ENCODE measurements around the gene LY6G6D.

The LY6G6D gene, protein sequence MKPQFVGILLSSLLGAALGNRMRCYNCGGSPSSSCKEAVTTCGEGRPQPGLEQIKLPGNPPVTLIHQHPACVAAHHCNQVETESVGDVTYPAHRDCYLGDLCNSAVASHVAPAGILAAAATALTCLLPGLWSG

DNA sequence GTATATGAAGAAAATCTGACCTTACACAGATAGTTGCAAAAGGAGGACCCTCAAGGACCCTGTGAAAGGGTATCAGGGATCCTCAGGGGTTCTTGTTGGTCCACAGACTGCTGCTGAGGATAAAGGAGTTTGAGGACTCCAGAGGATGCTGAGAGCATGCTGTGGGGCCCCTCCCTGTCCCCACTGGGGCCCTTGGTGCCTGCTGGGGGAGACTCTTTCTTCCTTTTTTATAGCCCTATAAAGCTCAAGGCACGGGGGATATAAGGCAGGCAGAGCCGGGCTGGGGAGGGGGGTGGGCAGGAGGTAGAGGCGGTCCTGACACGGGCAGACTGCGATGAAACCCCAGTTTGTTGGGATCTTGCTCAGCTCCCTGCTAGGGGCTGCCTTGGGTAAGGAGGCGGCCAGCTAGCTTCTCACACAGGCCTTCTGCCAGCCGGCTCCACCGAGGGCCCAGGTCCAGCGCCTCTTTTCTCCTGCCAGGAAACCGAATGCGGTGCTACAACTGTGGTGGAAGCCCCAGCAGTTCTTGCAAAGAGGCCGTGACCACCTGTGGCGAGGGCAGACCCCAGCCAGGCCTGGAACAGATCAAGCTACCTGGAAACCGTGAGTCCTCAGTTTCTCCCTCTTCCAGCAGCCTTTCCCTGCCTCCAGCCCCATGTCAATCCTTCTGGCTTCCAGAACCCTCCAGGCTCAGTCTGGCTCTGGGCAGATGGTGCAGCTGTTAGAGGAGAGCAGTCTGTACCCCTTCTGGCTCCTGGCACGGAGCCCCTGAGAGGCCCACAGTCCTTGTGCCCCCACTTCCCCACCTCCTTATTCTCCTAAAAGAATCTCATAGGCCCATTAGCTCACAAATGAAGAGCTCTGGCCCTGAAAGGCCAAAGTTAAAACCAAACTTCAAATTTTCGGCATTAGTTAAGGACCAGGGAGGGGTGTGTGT is at the start of gene LY6G6D:
TSS of gene LY6G6D (plus strand) at position 327 of the 937 bp plus-strand sequence. CDS start at position 335, 8 bp downstream.
- H3K4me3 Mint-ChIP-seq: no peak within 1 kb of the TSS
- no peak within 1 kb of the TSS for H3K27ac Mint-ChIP-seq
- H3K27me3 Mint-ChIP-seq: no peaks in the 10 kb centered on the region
- no peaks in the 10 kb centered on the region for H3K36me3 Mint-ChIP-seq
- H3K4me1 Mint-ChIP-seq: peaks cover 19% of the 10 kb centered on the region
- H3K9me3 Mint-ChIP-seq: no peaks in the 10 kb centered on the region

DNA sequence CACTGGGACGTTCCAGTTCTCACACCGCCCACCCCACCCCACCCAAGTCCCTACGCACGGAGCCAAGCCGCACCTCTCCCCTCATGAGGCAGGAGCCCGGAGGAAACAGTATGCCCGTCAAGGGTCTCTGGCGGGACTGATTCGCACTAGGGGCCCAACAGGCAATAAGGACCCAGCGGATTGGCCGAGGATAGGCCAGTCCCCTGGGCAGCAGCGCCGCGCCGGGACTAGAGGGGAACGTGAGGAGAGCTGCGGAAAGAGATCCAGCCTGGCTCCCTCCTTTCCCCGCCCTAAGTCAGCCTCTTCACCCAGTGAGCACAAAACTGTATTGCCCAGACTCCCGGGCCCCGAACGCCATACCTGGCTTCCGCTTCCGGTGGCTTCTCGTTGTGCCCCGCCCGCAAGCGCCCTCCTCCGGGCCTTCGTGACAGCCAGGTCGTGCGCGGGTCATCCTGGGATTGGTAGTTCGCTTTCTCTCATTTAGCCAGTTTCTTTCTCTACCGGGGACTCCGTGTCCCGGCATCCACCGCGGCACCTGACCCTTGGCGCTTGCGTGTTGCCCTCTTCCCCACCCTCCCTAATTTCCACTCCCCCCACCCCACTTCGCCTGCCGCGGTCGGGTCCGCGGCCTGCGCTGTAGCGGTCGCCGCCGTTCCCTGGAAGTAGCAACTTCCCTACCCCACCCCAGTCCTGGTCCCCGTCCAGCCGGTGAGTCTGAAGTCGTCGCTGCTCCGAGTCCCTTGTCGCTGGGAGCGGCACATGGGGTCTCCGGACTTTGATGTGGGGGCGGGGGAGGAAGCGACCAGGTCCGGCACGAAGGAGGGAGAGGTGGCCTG is 49.4 kb upstream of the LY6G6D start, which contains the start of gene CSNK2B:
TSS of gene CSNK2B (plus strand) at position 580 of the 836 bp plus-strand sequence. CDS start 752 bp downstream, outside the sequence.
- H3K9me3 Mint-ChIP-seq: no peaks in the 10 kb centered on the region
- peak within 1 kb of the TSS; percentile 99 for H3K27ac Mint-ChIP-seq
- H3K4me3 Mint-ChIP-seq: peak within 1 kb of the TSS; percentile 99
- H3K27me3 Mint-ChIP-seq: no peaks in the 10 kb centered on the region
- H3K36me3 Mint-ChIP-seq: peaks cover 26% of the 10 kb centered on the region
- H3K4me1 Mint-ChIP-seq: peaks cover 65% of the 10 kb centered on the region

DNA sequence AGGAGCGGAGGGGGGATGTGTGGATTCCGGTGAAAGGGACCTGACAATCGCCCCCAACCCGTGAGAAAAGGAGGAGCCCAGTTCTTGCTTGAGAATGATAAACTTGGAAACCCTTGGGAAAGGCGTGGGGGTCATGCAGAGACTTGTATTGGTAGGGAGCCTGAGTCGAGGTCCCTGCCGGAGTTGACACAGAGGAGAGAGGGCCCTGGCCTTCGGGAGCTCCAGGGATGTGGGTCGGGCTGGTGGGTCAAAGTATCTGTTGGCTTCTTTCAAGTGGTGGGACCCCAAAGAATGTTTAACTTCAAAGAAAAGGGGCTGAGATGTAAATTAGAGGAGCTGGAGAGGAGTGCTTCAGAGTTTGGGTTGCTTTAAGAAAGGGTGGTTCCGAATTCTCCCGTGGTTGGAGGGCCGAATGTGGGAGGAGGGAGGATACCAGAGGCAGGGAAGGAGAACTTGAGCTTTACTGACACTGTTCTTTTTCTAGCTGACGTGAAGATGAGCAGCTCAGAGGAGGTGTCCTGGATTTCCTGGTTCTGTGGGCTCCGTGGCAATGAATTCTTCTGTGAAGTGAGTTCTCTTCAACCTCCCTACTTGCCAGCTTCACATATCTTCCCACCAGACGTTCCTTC is 48.7 kb upstream of the LY6G6D start:
- peak overlapping the region; percentile 99 for H3K4me3 Mint-ChIP-seq
- peak overlapping the region; percentile 99 for H3K27ac Mint-ChIP-seq
- no peaks in the 10 kb centered on the region for H3K27me3 Mint-ChIP-seq
- H3K9me3 Mint-ChIP-seq: no peaks in the 10 kb centered on the region
- H3K4me1 Mint-ChIP-seq: peaks cover 59% of the 10 kb centered on the region
- H3K36me3 Mint-ChIP-seq: peaks cover 26% of the 10 kb centered on the region

DNA sequence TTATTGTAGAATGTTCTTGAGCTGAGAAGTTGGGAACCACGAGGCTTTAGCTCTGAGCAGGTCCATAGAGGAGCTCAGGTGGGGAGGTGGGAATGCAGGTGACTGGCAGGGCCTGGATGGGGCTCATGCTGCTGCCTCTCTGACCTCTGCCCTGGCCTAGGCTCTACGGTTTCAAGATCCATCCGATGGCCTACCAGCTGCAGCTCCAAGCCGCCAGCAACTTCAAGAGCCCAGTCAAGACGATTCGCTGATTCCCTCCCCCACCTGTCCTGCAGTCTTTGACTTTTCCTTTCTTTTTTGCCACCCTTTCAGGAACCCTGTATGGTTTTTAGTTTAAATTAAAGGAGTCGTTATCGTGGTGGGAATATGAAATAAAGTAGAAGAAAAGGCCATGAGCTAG is 45.5 kb upstream of the LY6G6D start, which contains the start of gene LY6G5B:
TSS of gene LY6G5B (plus strand) at position 301 of the 400 bp plus-strand sequence. CDS start 975 bp downstream, outside the sequence.
- peaks cover 35% of the 10 kb centered on the region for H3K4me1 Mint-ChIP-seq
- no peaks in the 10 kb centered on the region for H3K9me3 Mint-ChIP-seq
- no peak within 1 kb of the TSS for H3K4me3 Mint-ChIP-seq
- H3K36me3 Mint-ChIP-seq: peaks cover 20% of the 10 kb centered on the region
- H3K27me3 Mint-ChIP-seq: no peaks in the 10 kb centered on the region
- no peak within 1 kb of the TSS for H3K27ac Mint-ChIP-seq

DNA sequence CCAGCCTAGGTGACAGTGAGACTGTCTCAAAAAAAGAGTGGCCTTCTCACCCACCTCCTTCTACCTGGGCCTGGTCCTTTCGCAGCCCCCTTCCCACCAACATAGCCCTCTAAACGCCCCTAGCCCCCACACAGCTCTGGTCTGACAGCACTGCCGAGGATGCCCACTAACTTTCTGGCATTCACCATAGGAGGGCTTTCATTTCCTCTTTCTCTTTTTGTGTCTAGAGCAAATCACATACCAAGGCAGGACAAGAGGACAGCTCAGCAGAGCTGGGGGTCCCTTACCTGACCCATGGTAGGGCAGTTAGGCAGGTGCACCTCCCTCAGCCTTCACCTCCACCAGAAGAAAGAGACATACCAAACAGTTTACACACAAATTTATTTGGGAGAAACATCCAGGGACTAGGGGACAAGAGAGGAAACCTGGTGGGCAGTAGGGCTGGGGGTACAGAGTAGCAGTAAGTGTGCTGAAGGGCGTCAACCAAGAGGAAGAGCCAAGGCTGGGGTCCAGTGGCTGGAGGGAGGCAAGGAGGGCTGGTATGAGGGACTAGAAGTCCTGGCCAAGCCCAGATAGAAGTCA is 38.7 kb upstream of the LY6G6D start:
- Mint-ChIP-seq H3K27me3 (no peaks in the 10 kb centered on the region), H3K36me3 (peaks cover 5% of the 10 kb centered on the region)

DNA sequence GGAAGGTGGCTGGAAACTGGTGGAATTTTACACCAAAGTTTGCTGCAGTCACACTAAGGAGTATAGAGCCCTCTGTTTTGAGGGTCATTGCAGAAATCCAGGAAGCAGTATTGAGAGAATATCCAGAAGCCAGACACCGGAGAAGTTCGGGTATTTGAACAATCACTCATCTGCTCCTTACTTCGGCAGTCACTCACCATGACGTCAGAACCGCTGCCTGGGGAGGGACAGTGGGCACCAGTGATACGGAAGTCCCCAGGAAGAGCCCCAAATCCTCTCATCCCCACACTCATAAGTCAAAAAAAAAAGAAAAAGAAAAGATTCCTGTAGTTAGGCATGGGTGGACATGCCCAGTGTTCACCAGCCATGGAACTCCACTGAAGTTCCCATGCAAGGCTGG is 38.2 kb upstream of the LY6G6D start:
- H3K9me3 Mint-ChIP-seq: no peaks in the 10 kb centered on the region
- peaks cover 23% of the 10 kb centered on the region for H3K4me1 Mint-ChIP-seq
- no peak overlapping the region for H3K27ac Mint-ChIP-seq
- no peak overlapping the region for H3K4me3 Mint-ChIP-seq
- peaks cover 5% of the 10 kb centered on the region for H3K36me3 Mint-ChIP-seq
- no peaks in the 10 kb centered on the region for H3K27me3 Mint-ChIP-seq

More for the DNA sequence above, 38.7 kb upstream of the LY6G6D start:
- no peak overlapping the region for H3K27ac Mint-ChIP-seq
- H3K4me3 Mint-ChIP-seq: no peak overlapping the region
- peaks cover 18% of the 10 kb centered on the region for H3K4me1 Mint-ChIP-seq
- no peaks in the 10 kb centered on the region for H3K9me3 Mint-ChIP-seq

DNA sequence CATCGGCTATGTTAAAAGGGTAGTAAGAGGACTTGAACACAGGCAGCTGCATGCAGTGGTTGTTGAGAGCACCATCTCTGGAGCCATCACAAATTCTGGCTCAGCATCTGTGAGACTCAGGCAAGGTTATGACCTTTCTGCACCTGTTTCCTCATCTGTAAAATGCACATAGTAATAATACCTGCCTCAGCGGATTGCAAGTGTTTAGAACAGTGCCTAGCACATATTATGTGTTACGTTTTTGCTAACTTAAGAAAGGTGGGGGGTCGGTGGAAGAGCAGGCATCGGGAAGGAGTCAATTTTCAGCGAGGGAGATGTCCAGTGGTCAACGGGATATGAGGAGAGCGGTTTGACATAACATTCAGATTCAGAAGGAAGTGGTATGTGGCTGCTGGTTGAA is 37.2 kb upstream of the LY6G6D start:
- Mint-ChIP-seq H3K27ac (no peak overlapping the region), H3K27me3 (no peaks in the 10 kb centered on the region)

DNA sequence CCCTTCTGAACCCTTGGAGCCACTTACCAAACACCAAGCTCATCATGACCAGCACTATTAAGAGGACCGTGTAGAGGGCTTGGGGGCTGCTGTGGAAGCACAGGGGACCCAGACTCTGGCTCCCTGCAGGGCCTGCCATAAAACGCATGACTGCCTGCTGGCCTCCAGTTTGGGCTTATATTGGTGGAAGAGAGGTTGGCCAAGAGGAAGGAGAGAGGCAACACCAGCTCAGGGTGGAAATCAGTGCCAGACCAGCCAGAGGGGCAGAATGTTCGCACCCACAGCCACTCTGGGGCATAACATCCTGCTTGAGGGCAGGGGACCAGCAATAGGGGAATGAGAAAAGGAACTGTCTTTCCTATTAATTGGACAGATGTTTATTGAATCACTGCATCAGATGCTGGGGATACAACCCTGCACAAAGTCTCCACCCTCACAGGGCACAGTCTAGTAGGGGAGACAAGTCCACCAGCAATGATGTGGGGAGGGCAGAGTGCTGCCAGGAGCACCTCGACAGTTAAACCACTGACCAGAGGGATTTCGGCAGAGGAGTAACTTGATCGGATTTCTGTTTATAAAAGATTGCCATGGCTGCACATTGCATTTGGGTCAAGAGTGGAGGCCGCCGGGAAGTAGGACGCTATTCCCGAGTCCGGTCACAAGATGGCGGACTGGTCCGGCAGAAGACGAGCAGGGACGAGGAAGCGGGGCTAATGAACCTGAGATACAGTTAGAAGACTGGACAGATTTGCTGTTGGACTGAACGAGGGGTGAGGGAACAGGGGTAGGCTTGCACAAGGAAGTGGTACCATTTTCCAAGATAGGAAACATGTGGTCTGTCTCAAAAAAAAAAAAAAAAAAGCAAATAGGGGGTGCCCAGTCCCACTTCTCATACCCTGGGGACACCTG is 34.7 kb upstream of the LY6G6D start, which contains the start of gene LY6G5C:
TSS of gene LY6G5C (minus strand) at position 842 of the 909 bp plus-strand sequence. CDS start at position 148, 694 bp downstream.
- no peaks in the 10 kb centered on the region for H3K27me3 Mint-ChIP-seq
- H3K4me1 Mint-ChIP-seq: peaks cover 24% of the 10 kb centered on the region
- H3K27ac Mint-ChIP-seq: peak within 1 kb of the TSS; percentile 71
- H3K36me3 Mint-ChIP-seq: no peaks in the 10 kb centered on the region
- H3K4me3 Mint-ChIP-seq: peak within 1 kb of the TSS; percentile 89
- H3K9me3 Mint-ChIP-seq: no peaks in the 10 kb centered on the region

More for the DNA sequence above, 37.2 kb upstream of the LY6G6D start:
- Mint-ChIP-seq H3K4me3 (no peak overlapping the region), H3K9me3 (no peaks in the 10 kb centered on the region), H3K4me1 (peaks cover 24% of the 10 kb centered on the region), H3K36me3 (no peaks in the 10 kb centered on the region)

DNA sequence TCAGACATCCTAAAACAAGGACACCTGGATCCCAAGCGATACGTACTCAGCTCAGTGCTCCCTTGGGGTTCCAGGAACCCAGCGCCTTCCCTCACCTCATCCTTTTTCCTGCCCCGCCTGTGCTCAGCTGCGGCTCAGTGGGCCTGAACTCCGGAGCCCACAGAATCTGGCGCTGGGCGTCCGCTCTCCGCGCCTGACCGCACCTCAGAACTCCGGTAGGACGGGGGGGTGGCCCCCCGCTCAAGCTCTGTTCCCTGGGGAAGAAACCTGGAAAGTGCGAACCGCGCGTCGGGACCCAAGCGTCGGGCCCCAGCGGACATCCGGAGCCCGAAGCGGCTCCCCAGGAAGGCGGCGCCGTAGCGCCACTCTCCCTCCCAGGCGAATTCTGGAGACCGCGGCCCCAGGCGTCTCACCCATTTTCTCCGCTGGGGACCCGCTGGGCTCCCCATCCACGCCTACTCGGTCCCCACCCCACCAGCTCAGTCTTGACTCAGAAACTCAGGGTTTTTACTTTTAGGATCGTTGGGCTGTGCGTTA is 33.9 kb upstream of the LY6G6D start:
- peaks cover 24% of the 10 kb centered on the region for H3K4me1 Mint-ChIP-seq
- H3K36me3 Mint-ChIP-seq: no peaks in the 10 kb centered on the region
- H3K9me3 Mint-ChIP-seq: no peaks in the 10 kb centered on the region
- peak overlapping the region; percentile 89 for H3K4me3 Mint-ChIP-seq
- no peak overlapping the region for H3K27ac Mint-ChIP-seq
- H3K27me3 Mint-ChIP-seq: no peaks in the 10 kb centered on the region

DNA sequence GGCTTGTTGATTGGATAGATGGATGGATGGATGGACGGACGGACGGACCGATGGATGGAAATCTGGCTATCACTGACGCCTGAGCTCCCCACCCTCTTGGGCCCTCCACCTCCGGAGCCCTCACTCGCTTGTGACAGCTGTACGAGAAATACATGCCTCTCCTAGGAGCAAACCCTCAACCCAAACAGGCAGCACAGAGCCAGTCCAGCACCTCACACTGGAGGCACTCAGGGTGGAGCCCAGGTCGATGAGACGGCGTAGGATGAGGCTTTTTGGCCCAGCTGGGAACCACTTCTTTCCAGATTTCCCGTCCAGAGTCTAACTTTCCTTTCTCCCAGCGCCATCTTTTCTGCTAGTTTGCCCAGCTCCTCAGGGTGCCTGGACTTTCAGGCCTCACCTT is 31.6 kb upstream of the LY6G6D start:
- Mint-ChIP-seq H3K4me3 (no peak overlapping the region), H3K27me3 (no peaks in the 10 kb centered on the region), H3K4me1 (peaks cover 20% of the 10 kb centered on the region), H3K27ac (no peak overlapping the region), H3K36me3 (peaks cover 2% of the 10 kb centered on the region), H3K9me3 (no peaks in the 10 kb centered on the region)

DNA sequence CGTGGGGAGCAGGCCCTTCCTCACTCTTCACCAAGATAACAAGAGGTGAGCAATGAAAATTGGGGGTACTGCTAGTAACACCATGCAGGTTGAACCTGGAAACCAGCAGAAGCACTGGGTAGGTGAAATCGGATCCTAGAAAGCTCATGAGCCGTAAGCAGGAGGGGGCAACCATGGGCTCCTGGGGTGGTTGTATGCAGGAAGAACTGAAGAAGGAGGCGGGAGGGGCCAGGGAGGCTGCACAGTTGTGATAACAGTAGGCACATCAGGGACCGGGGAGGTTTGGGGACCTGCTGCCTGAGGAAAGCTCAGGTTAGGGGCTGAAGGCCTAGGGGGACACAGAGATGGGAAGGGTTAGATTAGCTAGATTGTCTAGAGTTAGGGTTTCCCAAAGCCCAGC is 28.7 kb upstream of the LY6G6D start:
- Mint-ChIP-seq H3K27me3 (no peaks in the 10 kb centered on the region), H3K27ac (no peak overlapping the region), H3K4me3 (no peak overlapping the region), H3K4me1 (peaks cover 5% of the 10 kb centered on the region), H3K36me3 (peaks cover 3% of the 10 kb centered on the region), H3K9me3 (no peaks in the 10 kb centered on the region)

DNA sequence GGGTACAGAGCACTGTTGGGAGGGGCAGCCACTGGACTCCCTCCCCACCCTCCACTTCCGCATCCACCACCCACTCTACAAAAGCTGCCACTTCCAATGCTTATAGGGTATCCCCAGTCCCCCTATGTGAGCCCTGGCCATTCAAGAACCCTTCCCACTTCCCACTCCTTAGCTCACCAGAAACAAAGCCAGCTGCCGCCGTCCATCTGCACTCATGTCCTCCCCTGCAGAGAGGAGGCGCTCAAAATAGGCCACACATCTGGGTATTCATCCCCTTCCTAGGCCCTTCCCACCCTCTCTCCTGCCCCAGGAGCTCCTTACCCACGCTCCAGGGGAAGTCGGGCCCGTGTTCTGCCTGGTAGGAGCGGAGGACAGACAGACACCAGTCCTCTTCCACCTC is 27.8 kb upstream of the LY6G6D start:
- no peaks in the 10 kb centered on the region for H3K27me3 Mint-ChIP-seq
- no peak overlapping the region for H3K27ac Mint-ChIP-seq
- no peaks in the 10 kb centered on the region for H3K9me3 Mint-ChIP-seq

DNA sequence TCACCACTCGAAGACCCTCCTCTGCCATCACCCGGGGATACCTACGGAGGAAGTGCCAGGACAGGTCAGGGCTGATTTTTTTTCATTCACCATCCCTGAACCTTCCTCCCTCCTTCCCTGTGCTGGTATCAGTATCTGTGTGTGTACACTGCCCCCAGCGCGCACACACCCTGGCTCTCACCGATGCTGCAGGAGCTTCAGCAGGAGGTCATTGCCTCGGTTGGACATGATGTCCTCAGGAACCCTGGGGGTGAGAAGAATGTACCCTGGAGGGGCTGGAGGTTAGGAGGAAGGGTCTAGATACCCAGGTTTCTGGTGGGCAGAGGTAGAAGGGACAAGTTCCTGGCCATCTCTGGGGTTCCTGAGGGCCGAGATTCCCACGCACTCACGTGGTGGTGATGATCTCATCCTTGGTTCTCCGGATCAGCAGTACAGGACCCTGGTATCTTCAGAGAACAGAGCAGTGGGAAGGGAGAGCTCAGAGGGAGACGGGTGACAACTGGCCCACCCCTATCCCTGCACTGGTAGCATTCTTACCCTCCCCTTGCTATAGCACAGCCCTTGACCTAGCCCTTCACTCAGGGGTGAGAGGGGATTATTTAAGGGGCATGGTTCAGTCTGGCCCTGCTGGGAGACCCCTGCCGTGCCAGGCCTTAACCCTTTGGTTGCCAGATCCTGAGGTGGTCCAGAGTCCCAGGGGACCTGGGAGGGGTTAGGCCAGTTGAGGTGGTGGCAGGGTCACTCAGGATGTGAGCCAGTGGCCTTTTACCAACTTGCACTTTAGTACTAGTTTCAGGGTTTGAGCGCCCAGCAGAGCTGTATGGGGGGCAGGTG is 27.1 kb upstream of the LY6G6D start:
- Mint-ChIP-seq H3K4me3 (no peak overlapping the region), H3K27me3 (no peaks in the 10 kb centered on the region), H3K27ac (no peak overlapping the region), H3K9me3 (no peaks in the 10 kb centered on the region), H3K4me1 (no peaks in the 10 kb centered on the region), H3K36me3 (peaks cover 4% of the 10 kb centered on the region)

More for the DNA sequence above, 27.8 kb upstream of the LY6G6D start:
- Mint-ChIP-seq H3K4me1 (no peaks in the 10 kb centered on the region), H3K4me3 (no peak overlapping the region), H3K36me3 (peaks cover 3% of the 10 kb centered on the region)
